ENCODE results near the gene P2RY10. TPM values are rescaled to one million over a fixed set of nuclear protein-coding genes. Genes with fewer than 3 reads are reported as not detected.

Gene P2RY10
- total and polyA plus RNA-seq, 10 donors = 12.0 to 41.4 (median 30.4) TPM

DNA sequence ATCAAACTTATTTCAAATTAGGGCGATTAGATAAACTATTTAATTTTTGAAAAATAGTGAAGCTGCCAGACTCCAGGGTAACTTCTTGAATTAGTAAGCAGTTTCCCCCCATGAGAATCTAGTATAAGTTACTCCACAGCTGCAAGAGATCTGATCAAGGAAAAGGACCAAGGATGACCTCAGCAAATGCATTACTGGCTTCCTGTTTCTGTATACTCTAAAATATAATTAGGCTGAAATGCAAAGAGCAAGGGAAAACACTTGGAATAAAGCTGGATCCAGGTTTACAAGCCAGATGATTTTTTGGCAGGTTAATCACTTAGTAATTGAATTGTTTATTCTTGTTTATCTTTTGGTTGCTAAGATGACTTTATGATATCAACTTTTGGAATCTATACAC lies 13.4 kb upstream of the P2RY10 start:
- intact Hi-C loops (cut with DNase I; ENCODE audit: low total_unique reads) = no loop called here
- WGBS, 5 donors = 28 to 46% (median 41%) methylated on average over 1 of the region's 1 CpG
- no peaks in the 10 kb centered on the region for H3K27me3 ChIP-seq (replicated peaks in 1 of 7)
- TF ChIP-seq POLR2A (IDR thresholded peaks at IDR 0.05) (no peak), POLR2AphosphoS5 (IDR thresholded peaks at IDR 0.05) (no peak)
- TF ChIP-seq, protein P1, sequence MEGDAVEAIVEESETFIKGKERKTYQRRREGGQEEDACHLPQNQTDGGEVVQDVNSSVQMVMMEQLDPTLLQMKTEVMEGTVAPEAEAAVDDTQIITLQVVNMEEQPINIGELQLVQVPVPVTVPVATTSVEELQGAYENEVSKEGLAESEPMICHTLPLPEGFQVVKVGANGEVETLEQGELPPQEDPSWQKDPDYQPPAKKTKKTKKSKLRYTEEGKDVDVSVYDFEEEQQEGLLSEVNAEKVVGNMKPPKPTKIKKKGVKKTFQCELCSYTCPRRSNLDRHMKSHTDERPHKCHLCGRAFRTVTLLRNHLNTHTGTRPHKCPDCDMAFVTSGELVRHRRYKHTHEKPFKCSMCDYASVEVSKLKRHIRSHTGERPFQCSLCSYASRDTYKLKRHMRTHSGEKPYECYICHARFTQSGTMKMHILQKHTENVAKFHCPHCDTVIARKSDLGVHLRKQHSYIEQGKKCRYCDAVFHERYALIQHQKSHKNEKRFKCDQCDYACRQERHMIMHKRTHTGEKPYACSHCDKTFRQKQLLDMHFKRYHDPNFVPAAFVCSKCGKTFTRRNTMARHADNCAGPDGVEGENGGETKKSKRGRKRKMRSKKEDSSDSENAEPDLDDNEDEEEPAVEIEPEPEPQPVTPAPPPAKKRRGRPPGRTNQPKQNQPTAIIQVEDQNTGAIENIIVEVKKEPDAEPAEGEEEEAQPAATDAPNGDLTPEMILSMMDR (IDR thresholded peaks at IDR 0.05 in 8 of 11, conservative IDR thresholded peaks at IDR 0.05 in 3 of 11) = no peak
- peaks cover 0 to 7% (median 0%) of the 10 kb centered on the region in 8 donors for H3K9me3 ChIP-seq
- no peak overlapping the region for H3K27ac ChIP-seq
- no peaks in the 10 kb centered on the region for H3K36me3 ChIP-seq
- no peaks in the 10 kb centered on the region for H3K4me1 ChIP-seq
- no peak overlapping the region for H3K4me3 ChIP-seq
- no peak for DNase-seq

DNA sequence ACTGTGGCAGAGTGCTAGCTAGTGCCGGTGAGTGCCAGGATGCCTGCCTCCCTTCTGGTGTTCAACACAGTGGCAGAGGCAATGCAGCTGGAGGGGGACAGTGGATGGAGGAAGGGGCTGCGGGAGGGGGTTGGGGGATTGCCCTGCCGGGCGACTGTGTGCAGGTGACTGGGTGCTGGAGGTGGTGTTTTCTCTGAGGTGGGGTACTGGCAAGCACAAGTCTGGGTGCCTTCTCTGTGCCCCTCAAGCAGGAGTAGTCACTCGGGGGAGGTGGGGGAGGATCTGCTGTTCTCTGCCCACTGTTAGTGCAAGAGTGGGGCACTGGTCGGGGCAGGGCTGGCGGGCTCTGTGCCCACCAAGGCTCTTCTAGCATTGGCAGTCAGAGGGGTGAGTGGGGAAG lies 10.3 kb upstream of the P2RY10 start:
- H3K4me3 ChIP-seq = no peak overlapping the region
- no peaks in the 10 kb centered on the region for H3K27me3 ChIP-seq (replicated peaks in 1 of 7)
- TF ChIP-seq, protein P1 (IDR thresholded peaks at IDR 0.05 in 8 of 11, conservative IDR thresholded peaks at IDR 0.05 in 3 of 11) = no peak
- no peak for TF ChIP-seq POLR2AphosphoS5 (IDR thresholded peaks at IDR 0.05)
- TF ChIP-seq POLR2A (IDR thresholded peaks at IDR 0.05) = no peak
- intact Hi-C loops (cut with DNase I; ENCODE audit: low total_unique reads) = no loop called here
- no peaks in the 10 kb centered on the region for H3K36me3 ChIP-seq
- peaks cover 0 to 16% (median 0%) of the 10 kb centered on the region in 8 donors for H3K9me3 ChIP-seq
- DNase-seq = peak; percentile 64
- WGBS, 5 donors = 89 to 100% (median 94%) methylated on average over 1 to 7 of the region's 7 CpGs
- H3K4me1 ChIP-seq = no peaks in the 10 kb centered on the region
- H3K27ac ChIP-seq = no peak overlapping the region

DNA sequence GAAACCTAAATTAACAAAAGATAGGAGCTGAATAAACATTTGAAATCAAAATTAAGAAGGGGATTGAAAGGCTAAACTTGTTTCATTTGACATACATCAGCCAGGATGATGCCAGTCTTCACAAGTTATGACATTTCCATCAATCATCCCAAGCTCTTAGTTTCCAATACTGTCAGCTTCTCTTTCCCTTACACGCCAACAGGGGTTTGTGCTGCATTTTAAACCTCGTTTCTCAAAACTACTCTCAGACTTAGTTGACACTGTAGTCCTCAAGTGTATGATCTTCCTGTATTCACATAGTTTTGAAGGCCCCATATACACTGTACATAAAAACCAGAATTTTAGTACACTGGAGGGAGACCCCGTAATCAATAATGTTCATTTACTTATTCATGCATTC lies 840 bp upstream of the P2RY10 start:
- intact Hi-C loops (cut with DNase I; ENCODE audit: low total_unique reads) = no loop called here
- Histone ChIP-seq H3K9me3 (no peaks in the 10 kb centered on the region), H3K4me1 (peaks cover 0 to 19% (median 4%) of the 10 kb centered on the region in 6 donors), H3K36me3 (no peaks in the 10 kb centered on the region), H3K27ac (peak overlapping the region; percentile 29 to 85 (median 74)), H3K27me3 (replicated peaks in 1 of 7) (peaks cover 0 to 4% (median 0%) of the 10 kb centered on the region in 7 donors), H3K4me3 (no peak overlapping the region)
- 54 to 80% (median 73%) methylated on average over 3 of the region's 3 CpGs for WGBS, 5 donors
- TF ChIP-seq, protein P1 (IDR thresholded peaks at IDR 0.05 in 8 of 11, conservative IDR thresholded peaks at IDR 0.05 in 3 of 11) = no peak
- TF ChIP-seq POLR2AphosphoS5 (IDR thresholded peaks at IDR 0.05) (no peak), POLR2A (IDR thresholded peaks at IDR 0.05) (no peak)
- no peak for DNase-seq

DNA sequence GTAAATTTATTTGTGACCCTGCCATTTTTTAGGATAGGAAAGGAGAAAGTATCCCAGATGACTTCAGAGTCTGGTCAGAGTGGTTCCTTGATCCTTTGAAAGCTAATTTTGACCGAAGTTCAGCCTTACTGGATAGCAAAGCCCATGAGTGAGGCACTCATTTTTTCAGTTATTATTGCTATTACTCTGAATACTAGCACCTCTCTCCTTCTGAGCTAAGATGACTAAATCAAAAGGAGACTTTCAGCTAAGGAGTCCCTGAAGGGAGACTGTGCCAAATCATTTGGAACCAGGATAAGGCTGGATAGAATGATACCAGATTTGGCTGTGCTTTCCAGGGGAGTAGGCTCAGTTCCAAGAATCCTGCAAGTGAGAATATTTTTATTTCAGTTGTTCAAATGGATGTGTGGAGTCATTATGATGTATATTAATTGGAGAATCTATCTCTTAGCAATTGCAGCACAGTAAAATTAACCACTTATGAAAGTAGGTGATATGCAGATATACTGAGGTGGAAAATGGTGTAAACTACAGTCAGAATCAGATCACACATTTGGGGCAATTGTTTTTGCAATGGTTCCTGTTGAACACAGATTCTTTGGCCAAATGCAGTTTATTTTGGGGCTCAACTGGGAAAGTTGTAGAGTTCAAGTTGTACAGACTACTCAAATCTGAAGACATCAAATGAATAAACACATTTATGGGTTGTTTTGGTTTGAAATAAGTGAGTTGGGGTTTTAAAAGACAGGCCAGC lies 1.2 kb downstream of the P2RY10 start:
- H3K4me1 ChIP-seq = peaks cover 8 to 39% (median 12%) of the 10 kb centered on the region in 6 donors
- TF ChIP-seq POLR2A (IDR thresholded peaks at IDR 0.05) (no peak), POLR2AphosphoS5 (IDR thresholded peaks at IDR 0.05) (no peak)
- TF ChIP-seq, protein P1 (IDR thresholded peaks at IDR 0.05 in 8 of 11, conservative IDR thresholded peaks at IDR 0.05 in 3 of 11) = no peak
- peak overlapping the region in 7 of 8 donors; percentile 67 to 85 (median 76) for H3K27ac ChIP-seq
- H3K9me3 ChIP-seq = no peaks in the 10 kb centered on the region
- no peaks in the 10 kb centered on the region for H3K27me3 ChIP-seq (replicated peaks in 1 of 7)
- H3K4me3 ChIP-seq = peak overlapping the region; percentile 15 to 67 (median 36)
- H3K36me3 ChIP-seq = no peaks in the 10 kb centered on the region
- intact Hi-C loops (cut with DNase I; ENCODE audit: low total_unique reads) = no loop called here
- no peak for DNase-seq
- WGBS, 5 donors = 31 to 65% (median 61%) methylated on average over 1 of the region's 1 CpG

Data from spleen (tissue), 11 donors.